WI38 (cell line): ENCODE results near the gene NDUFC2.

Experiments used
- H3K4me3 ChIP-seq: 2 replicates; pipeline ENCODE4 v1.5.1; 2011; ENCODE audit warnings: low read depth, mild to moderate bottlenecking, control low read depth, low read length
- CTCF ChIP-seq: IDR thresholded peaks from 2 replicates; pipeline ENCODE4 v1.5.1; 2012; ENCODE audit warnings: low read depth, mild to moderate bottlenecking, control low read depth, low read length

The NDUFC2 gene

GRCh38 chr11:78025378-78025777, 54.3 kb downstream of the NDUFC2 start:
- TF ChIP-seq CTCF = no peak

GRCh38 chr11:78023426-78023825, 56.2 kb downstream of the NDUFC2 start:
- peak overlapping the region; percentile 51 for H3K4me3 ChIP-seq
- TF ChIP-seq CTCF = no peak

More at GRCh38 chr11:78025378-78025777, 54.3 kb downstream of the NDUFC2 start:
- H3K4me3 ChIP-seq = no peak overlapping the region

GRCh38 chr11:78022397-78023396, 57.0 kb downstream of the NDUFC2 start, which contains the start of gene KCTD14:
TSS of gene KCTD14 (minus strand) at chr11:78023276. CDS start at chr11:78023249, 27 bp downstream.
- TF ChIP-seq CTCF = no peak
- H3K4me3 ChIP-seq = peak within 1 kb of the TSS; percentile 51

- no peak for TF ChIP-seq CTCF
These were observed 58.1 kb downstream of the NDUFC2 start for GRCh38 chr11:78021611-78022010.

GRCh38 chr11:78020246-78020645, 59.4 kb downstream of the NDUFC2 start:
- H3K4me3 ChIP-seq = no peak overlapping the region
- TF ChIP-seq CTCF = no peak

More at GRCh38 chr11:78021611-78022010, 58.1 kb downstream of the NDUFC2 start:
- H3K4me3 ChIP-seq = no peak overlapping the region

GRCh38 chr11:78019808-78020207, 59.9 kb downstream of the NDUFC2 start:
- no peak overlapping the region for H3K4me3 ChIP-seq
- no peak for TF ChIP-seq CTCF
